Naive thymus-derived CD4-positive, alpha-beta T cell (primary cell): Measurements from ENCODE around the gene ARHGEF7. TPM values are rescaled to one million over a fixed set of nuclear protein-coding genes. Genes with fewer than 3 reads are reported as not detected.

Experiments
- ATAC-seq: fragments of 150-1000 bp; cut with Tn5 transposase; 2 replicates; pipeline ENCODE4 v1.10.0; 2021; ENCODE audit warnings: mild to moderate bottlenecking, moderate library complexity
- CTCF ChIA-PET: fragments of 350-600 bp; sonication (Branson Sonifier 250); formaldehyde crosslinking; loops from one replicate; lab custom pipeline; 2021; ENCODE audit warnings: antibody characterized with exemption; lab: Charles Lee
- POLR2A ChIA-PET: fragments of 350-600 bp; sonication (Branson Sonifier 250); formaldehyde crosslinking; loops from one replicate; lab custom pipeline; 2021; ENCODE audit warnings: antibody characterized with exemption, inconsistent platforms; lab: Charles Lee
- DNase-seq, 9 donors: peaks; one replicate each; pipeline versions ENCODE4 v3.0.0 to v3.0.0-alpha.2; 2020 to 2022; ENCODE audit warnings: mixed read lengths in 1 of 9
- H3K27ac ChIP-seq: one replicate; pipeline ENCODE4 v1.7.0; 2013; ENCODE audit warnings: mild to moderate bottlenecking, low read depth, low read length, moderate library complexity
- H3K27me3 ChIP-seq, 2 donors: one replicate each; pipeline ENCODE4 v1.7.0; 2013; ENCODE audit warnings: low read length in 2 of 2, mild to moderate bottlenecking in 2 of 2, moderate library complexity in 2 of 2; ENCODE audit not compliant: control insufficient read depth in 2 of 2, insufficient read depth in 2 of 2
- H3K36me3 ChIP-seq, 3 experiments: 1 replicate in 2 of 3; 2 replicates in 1 of 3; pipeline ENCODE4 v1.7.0; 2013; ENCODE audit warnings: low read length in 3 of 3, mild to moderate bottlenecking in 3 of 3, moderate library complexity in 1 of 3; ENCODE audit not compliant: insufficient read depth in 3 of 3, control insufficient read depth in 2 of 3
- H3K4me1 ChIP-seq, 2 donors: one replicate each; pipeline ENCODE4 v1.7.0; 2013; ENCODE audit warnings: low read length in 2 of 2, mild to moderate bottlenecking in 2 of 2, moderate library complexity in 1 of 2; ENCODE audit not compliant: control insufficient read depth in 2 of 2, insufficient read depth in 2 of 2
- H3K4me3 ChIP-seq: 2 replicates; pipeline ENCODE4 v1.7.0; 2013; ENCODE audit warnings: mild to moderate bottlenecking, low read length
- H3K9me3 ChIP-seq, 3 experiments: 1 replicate in 2 of 3; 2 replicates in 1 of 3; pipeline ENCODE4 v1.7.0; 2013; ENCODE audit warnings: low read length in 3 of 3; ENCODE audit not compliant: control insufficient read depth in 2 of 3
- H3K27ac Mint-ChIP-seq, 9 donors: one replicate each; pipeline ENCODE4 v1.8.0; 2020 to 2022; ENCODE audit warnings: mixed read lengths in 9 of 9, mild to moderate bottlenecking in 8 of 9, moderate library complexity in 5 of 9, inconsistent platforms in 2 of 9
- H3K27me3 Mint-ChIP-seq, 5 donors: one replicate each; pipeline ENCODE4 v1.8.0; 2021 to 2022; ENCODE audit warnings: mixed read lengths in 5 of 5, mild to moderate bottlenecking in 1 of 5
- H3K36me3 Mint-ChIP-seq, 5 donors: one replicate each; pipeline ENCODE4 v1.8.0; 2020 to 2022; ENCODE audit warnings: mixed read lengths in 5 of 5, mild to moderate bottlenecking in 3 of 5, inconsistent platforms in 1 of 5
- H3K4me1 Mint-ChIP-seq, 7 donors: one replicate each; pipeline ENCODE4 v1.8.0; 2020 to 2022; ENCODE audit warnings: mixed read lengths in 7 of 7, mild to moderate bottlenecking in 3 of 7, inconsistent platforms in 1 of 7
- H3K4me3 Mint-ChIP-seq, 10 donors: one replicate each; pipeline ENCODE4 v1.8.0; 2020 to 2022; ENCODE audit warnings: mild to moderate bottlenecking in 10 of 10, mixed read lengths in 10 of 10, moderate library complexity in 6 of 10, inconsistent platforms in 2 of 10
- H3K9me3 Mint-ChIP-seq, 11 donors: one replicate each; pipeline ENCODE4 v1.8.0; 2020 to 2022; ENCODE audit warnings: mixed read lengths in 11 of 11, mild to moderate bottlenecking in 4 of 11, inconsistent platforms in 1 of 11, moderate library complexity in 1 of 11
- intact Hi-C, 2 donors: fragments of 100-400 bp; cut with micrococcal nuclease; formaldehyde crosslinking; loops; one replicate each; pipeline ENCODE4 v1.15.1; 2023
- polyA plus RNA-seq, 2 donors: library from polyadenylated mRNA; unstranded; fragments of 300-500 nt; fragmentation: Illumina TruSeq; gene quantifications; one replicate each; pipeline ENCODE4 v1.2.3, GENCODE V29; 2021
- total RNA-seq, 6 experiments: library from RNA in 5 of 6; stranded (reverse) in 5 of 6; gene quantifications; 1 replicate in 5 of 6; 2 replicates in 1 of 6; pipeline ENCODE4 v1.2.3 and lab custom pipeline; 2021 to 2026

The ARHGEF7 gene
- total and polyA plus RNA-seq, 7 experiments from 2014 or later, result 10.0 to 84.0 (median 76.7) TPM

DNA sequence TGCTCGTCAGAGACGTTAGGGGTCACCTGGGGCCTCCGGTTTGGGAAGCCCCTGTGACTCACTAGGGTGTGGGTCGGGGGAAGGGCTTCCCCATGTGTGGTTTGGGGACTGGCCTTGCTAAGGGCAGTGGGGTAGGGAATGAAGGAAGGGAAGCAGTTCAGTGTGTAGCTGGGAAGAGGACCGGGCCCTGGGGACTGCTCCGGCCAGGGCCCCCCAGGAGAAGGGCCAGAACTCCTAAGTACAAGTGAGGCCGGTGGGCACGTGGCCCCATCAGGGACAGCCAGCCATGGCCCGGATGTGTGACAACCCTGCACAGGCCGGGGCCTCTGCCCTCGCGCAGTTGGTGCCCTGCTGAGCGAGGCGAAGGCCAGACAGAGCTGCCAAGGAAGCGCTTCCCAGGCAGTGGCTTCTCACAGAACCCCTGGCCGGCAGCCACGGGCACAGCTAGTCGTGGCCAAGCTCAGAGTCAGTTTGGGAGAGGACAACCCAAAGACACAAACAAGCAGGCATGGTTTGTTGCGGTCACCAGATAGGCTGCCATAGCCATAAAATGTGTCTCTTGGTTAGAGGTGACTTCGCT lies 231.1 kb downstream of the ARHGEF7 start:
- ATAC-seq (no peak), DNase-seq (no peak)
- Mint-ChIP-seq H3K27ac (peak overlapping the region in 1 of 9 donors; percentile 43), H3K4me3 (no peak overlapping the region), H3K27me3 (peaks cover 0 to 3% (median 0%) of the 10 kb centered on the region in 5 donors), H3K9me3 (peaks cover 0 to 3% (median 0%) of the 10 kb centered on the region in 11 donors), H3K36me3 (peaks cover 0 to 24% (median 10%) of the 10 kb centered on the region in 5 donors), H3K4me1 (no peaks in the 10 kb centered on the region)
- no peaks in the 10 kb centered on the region for H3K4me1 ChIP-seq
- intact Hi-C loops, result no loop called here
- H3K27me3 ChIP-seq, result no peaks in the 10 kb centered on the region
- no peaks in the 10 kb centered on the region for H3K36me3 ChIP-seq
- no peak overlapping the region for H3K4me3 ChIP-seq
- CTCF ChIA-PET, result no interaction called here
- POLR2A ChIA-PET, result no interaction called here
- no peaks in the 10 kb centered on the region for H3K9me3 ChIP-seq
- H3K27ac ChIP-seq, result no peak overlapping the region

GRCh38 chr13:111347438-111347837 lies 232.3 kb downstream of the ARHGEF7 start:
- ChIA-PET POLR2A (no interaction called here), CTCF (no interaction called here)
- no peak overlapping the region for H3K4me3 Mint-ChIP-seq
- intact Hi-C loops, result no loop called here
- H3K4me1 Mint-ChIP-seq, result no peaks in the 10 kb centered on the region
- peak overlapping the region in 1 of 9 donors; percentile 71 for H3K27ac Mint-ChIP-seq
- Histone ChIP-seq H3K27ac (no peak overlapping the region), H3K27me3 (no peaks in the 10 kb centered on the region), H3K9me3 (no peaks in the 10 kb centered on the region), H3K36me3 (no peaks in the 10 kb centered on the region), H3K4me3 (no peak overlapping the region), H3K4me1 (no peaks in the 10 kb centered on the region)
- ATAC-seq (no peak), DNase-seq (no peak)
- peaks cover 0 to 12% (median 0%) of the 10 kb centered on the region in 5 donors for H3K27me3 Mint-ChIP-seq
- H3K9me3 Mint-ChIP-seq, result peaks cover 0 to 11% (median 4%) of the 10 kb centered on the region in 11 donors
- H3K36me3 Mint-ChIP-seq, result peaks cover 1 to 24% (median 17%) of the 10 kb centered on the region in 5 donors

- Histone ChIP-seq H3K36me3 (no peaks in the 10 kb centered on the region), H3K4me3 (no peak overlapping the region), H3K4me1 (no peaks in the 10 kb centered on the region), H3K27ac (no peak overlapping the region), H3K9me3 (no peaks in the 10 kb centered on the region), H3K27me3 (no peaks in the 10 kb centered on the region)
- Mint-ChIP-seq H3K36me3 (peaks cover 0 to 11% (median 7%) of the 10 kb centered on the region in 5 donors), H3K4me3 (no peak overlapping the region), H3K27me3 (peaks cover 0 to 20% (median 0%) of the 10 kb centered on the region in 5 donors), H3K4me1 (peaks cover 2 to 17% (median 13%) of the 10 kb centered on the region in 7 donors), H3K27ac (no peak overlapping the region), H3K9me3 (peaks cover 0 to 13% (median 4%) of the 10 kb centered on the region in 11 donors)
- ChIA-PET POLR2A (no interaction called here), CTCF (no interaction called here)
- intact Hi-C loops, result no loop called here
- ATAC-seq (no peak), DNase-seq (no peak)
These were observed 238.4 kb downstream of the ARHGEF7 start for GRCh38 chr13:111353508-111353907.

DNA sequence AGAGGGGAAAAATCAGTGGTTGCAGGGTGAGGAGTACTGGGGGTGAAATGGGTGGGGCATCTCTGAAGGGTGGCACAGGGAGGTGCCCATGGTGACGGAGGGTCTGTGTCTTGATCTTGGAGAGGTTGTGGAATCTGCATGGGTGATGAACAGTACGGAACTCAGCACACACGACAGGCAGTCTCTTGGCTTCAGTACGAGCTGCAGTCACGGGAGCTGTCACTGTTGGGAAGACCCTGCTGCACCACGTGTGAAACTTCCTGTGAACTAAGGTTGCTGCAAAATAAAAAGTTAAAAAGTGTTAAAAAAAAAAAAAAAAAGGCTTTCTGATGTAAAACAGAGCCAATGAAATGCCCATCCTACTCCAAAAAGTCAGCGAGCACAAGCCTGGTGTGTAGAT lies 239.7 kb downstream of the ARHGEF7 start:
- no peak overlapping the region for H3K4me3 ChIP-seq
- ChIA-PET CTCF (no interaction called here), POLR2A (no interaction called here)
- Mint-ChIP-seq H3K9me3 (peaks cover 0 to 13% (median 4%) of the 10 kb centered on the region in 11 donors), H3K27ac (peak overlapping the region in 5 of 9 donors; percentile 15 to 44 (median 39)), H3K27me3 (peaks cover 0 to 20% (median 0%) of the 10 kb centered on the region in 5 donors), H3K4me1 (peaks cover 2 to 17% (median 13%) of the 10 kb centered on the region in 7 donors), H3K4me3 (peak overlapping the region in 5 of 10 donors; percentile 14 to 56 (median 19)), H3K36me3 (peaks cover 0 to 11% (median 4%) of the 10 kb centered on the region in 5 donors)
- no peaks in the 10 kb centered on the region for H3K27me3 ChIP-seq
- H3K36me3 ChIP-seq, result no peaks in the 10 kb centered on the region
- peak in 3 of 9 donors; percentile 10 to 25 (median 11) for DNase-seq
- intact Hi-C loops, result no loop called here
- no peaks in the 10 kb centered on the region for H3K9me3 ChIP-seq
- no peaks in the 10 kb centered on the region for H3K4me1 ChIP-seq
- ATAC-seq, result peak; percentile 32
- H3K27ac ChIP-seq, result no peak overlapping the region

Other genes with a start within 250 kb of the ARHGEF7 start
- 100 to 1,000 TPM; 129 to 155 (median 132) TPM for gene ANKRD10, start 200.2 kb upstream of the ARHGEF7 start, total RNA-seq
- 10 to 100 TPM; 53.2 to 59.5 TPM for gene ANKRD10, start 200.2 kb upstream of the ARHGEF7 start, polyA plus RNA-seq
- 1 to 10 TPM in 2 of 5 experiments, under 1 TPM in 3; 0.34 to 1.5 (median 0.64) TPM for gene TEX29, start 205.3 kb downstream of the ARHGEF7 start, total RNA-seq
- gene TEX29, start 205.3 kb downstream of the ARHGEF7 start, polyA plus RNA-seq, result not detected